ENCODE results near the gene CEACAM16. TPM values are rescaled to one million over a fixed set of nuclear protein-coding genes. Genes with fewer than 3 reads are reported as not detected.

CEACAM16 gene
- total RNA-seq, 1 donor from 2014 or later = not detected

GRCh38 chr19:44723952-44724319 lies 25.0 kb downstream of the CEACAM16 start:
- peak; percentile 99 for TF ChIP-seq CTCF (IDR thresholded peaks at IDR 0.05)
- Mint-ChIP-seq H3K4me1 (ENCODE audit: unreplicated experiment) (peaks cover 40% of the 10 kb centered on the region), H3K9me3 (ENCODE audit: unreplicated experiment) (no peaks in the 10 kb centered on the region), H3K36me3 (ENCODE audit: unreplicated experiment) (no peaks in the 10 kb centered on the region), H3K4me3 (ENCODE audit: unreplicated experiment) (no peak overlapping the region), H3K27me3 (ENCODE audit: unreplicated experiment) (no peaks in the 10 kb centered on the region), H3K27ac (ENCODE audit: unreplicated experiment) (no peak overlapping the region)
- DNase-seq (ENCODE audit: extremely low spot score, unreplicated experiment) = peak; percentile 93

- Mint-ChIP-seq H3K9me3 (ENCODE audit: unreplicated experiment) (no peaks in the 10 kb centered on the region), H3K4me3 (ENCODE audit: unreplicated experiment) (no peak overlapping the region), H3K4me1 (ENCODE audit: unreplicated experiment) (peaks cover 32% of the 10 kb centered on the region), H3K27ac (ENCODE audit: unreplicated experiment) (no peak overlapping the region), H3K27me3 (ENCODE audit: unreplicated experiment) (no peaks in the 10 kb centered on the region), H3K36me3 (ENCODE audit: unreplicated experiment) (no peaks in the 10 kb centered on the region)
- TF ChIP-seq CTCF (IDR thresholded peaks at IDR 0.05) = no peak
- DNase-seq (ENCODE audit: extremely low spot score, unreplicated experiment) = no peak
These were observed 26.3 kb downstream of the CEACAM16 start for GRCh38 chr19:44725251-44725650.

GRCh38 chr19:44725684-44726083 lies 26.7 kb downstream of the CEACAM16 start:
- DNase-seq (ENCODE audit: extremely low spot score, unreplicated experiment) = no peak
- no peaks in the 10 kb centered on the region for H3K9me3 Mint-ChIP-seq (ENCODE audit: unreplicated experiment)

GRCh38 chr19:44726465-44726864 lies 27.5 kb downstream of the CEACAM16 start:
- Mint-ChIP-seq H3K4me1 (ENCODE audit: unreplicated experiment) (peaks cover 26% of the 10 kb centered on the region), H3K36me3 (ENCODE audit: unreplicated experiment) (no peaks in the 10 kb centered on the region), H3K4me3 (ENCODE audit: unreplicated experiment) (no peak overlapping the region), H3K9me3 (ENCODE audit: unreplicated experiment) (no peaks in the 10 kb centered on the region), H3K27me3 (ENCODE audit: unreplicated experiment) (no peaks in the 10 kb centered on the region), H3K27ac (ENCODE audit: unreplicated experiment) (no peak overlapping the region)
- DNase-seq (ENCODE audit: extremely low spot score, unreplicated experiment) = no peak
- no peak for TF ChIP-seq CTCF (IDR thresholded peaks at IDR 0.05)

More at GRCh38 chr19:44725684-44726083, 26.7 kb downstream of the CEACAM16 start:
- Mint-ChIP-seq H3K4me3 (ENCODE audit: unreplicated experiment) (no peak overlapping the region), H3K36me3 (ENCODE audit: unreplicated experiment) (no peaks in the 10 kb centered on the region), H3K27ac (ENCODE audit: unreplicated experiment) (peak overlapping the region; percentile 41), H3K4me1 (ENCODE audit: unreplicated experiment) (peaks cover 30% of the 10 kb centered on the region), H3K27me3 (ENCODE audit: unreplicated experiment) (no peaks in the 10 kb centered on the region)
- no peak for TF ChIP-seq CTCF (IDR thresholded peaks at IDR 0.05)

GRCh38 chr19:44728178-44728577 lies 29.2 kb downstream of the CEACAM16 start:
- TF ChIP-seq CTCF (IDR thresholded peaks at IDR 0.05) = no peak
- DNase-seq (ENCODE audit: extremely low spot score, unreplicated experiment) = no peak
- peaks cover 3% of the 10 kb centered on the region for H3K27me3 Mint-ChIP-seq (ENCODE audit: unreplicated experiment)
- H3K4me3 Mint-ChIP-seq (ENCODE audit: unreplicated experiment) = no peak overlapping the region
- no peak overlapping the region for H3K27ac Mint-ChIP-seq (ENCODE audit: unreplicated experiment)
- H3K9me3 Mint-ChIP-seq (ENCODE audit: unreplicated experiment) = no peaks in the 10 kb centered on the region
- H3K36me3 Mint-ChIP-seq (ENCODE audit: unreplicated experiment) = no peaks in the 10 kb centered on the region
- peaks cover 24% of the 10 kb centered on the region for H3K4me1 Mint-ChIP-seq (ENCODE audit: unreplicated experiment)

Measured in osteocyte (in vitro differentiated cells).